GM18505 (cell line): Measurements from ENCODE around the gene THBS4.

Experiments
- ATAC-seq: cut with Tn5 transposase; IDR thresholded peaks from one replicate; pipeline ENCODE4 v1.9.1; 2021; ENCODE audit not compliant: unreplicated experiment
- POLR2A ChIP-seq: IDR thresholded peaks from 4 replicates; pipeline ENCODE4 v1.6.1; 2011; ENCODE audit warnings: borderline replicate concordance; ENCODE audit not compliant: insufficient read depth, insufficient read length; ENCODE audit errors: extremely low read depth

THBS4 gene

DNA sequence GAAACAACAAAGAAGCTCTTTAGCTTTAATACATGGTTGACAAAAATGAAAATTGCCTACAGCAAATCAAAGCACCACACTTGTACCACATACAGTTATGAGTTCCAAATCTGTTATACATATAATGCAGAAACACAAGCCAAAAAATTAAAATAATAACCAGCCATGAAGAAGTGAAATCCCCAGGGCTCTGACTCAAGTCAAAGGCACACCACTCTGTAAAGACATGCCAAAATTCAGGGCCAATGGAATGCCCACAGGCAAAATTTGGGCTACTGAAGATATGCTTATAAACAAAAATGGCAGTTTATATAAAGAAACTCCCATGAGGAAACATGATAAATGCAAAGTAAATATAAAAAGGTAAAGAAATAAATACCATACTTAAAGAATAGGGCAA, 29.0 kb downstream of the THBS4 start:
- TF ChIP-seq POLR2A = no peak
- ATAC-seq = no peak

DNA sequence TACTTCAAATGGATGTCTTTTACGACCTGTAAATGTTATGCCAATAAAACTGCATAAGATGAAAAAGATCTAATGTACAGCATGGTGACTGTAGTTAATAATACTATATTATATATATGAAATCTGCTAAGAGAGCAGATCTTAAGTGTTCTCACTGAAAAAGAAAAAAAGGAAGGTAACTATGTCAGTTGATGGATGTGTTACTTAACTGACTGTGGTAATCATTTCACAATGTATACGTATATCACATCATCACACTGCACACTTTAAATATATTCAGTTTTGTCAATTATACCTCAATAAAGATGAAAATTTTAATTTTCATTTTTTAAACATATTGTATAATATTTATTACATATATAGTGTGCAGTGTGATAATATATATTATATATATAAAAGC, 31.9 kb downstream of the THBS4 start:
- TF ChIP-seq POLR2A = no peak
- ATAC-seq = no peak

GRCh38 chr5:80067531-80068245, 32.5 kb downstream of the THBS4 start:
- TF ChIP-seq POLR2A = no peak
- ATAC-seq = no peak

GRCh38 chr5:80068246-80068636, 33.1 kb downstream of the THBS4 start:
- TF ChIP-seq POLR2A = no peak
- no peak for ATAC-seq

GRCh38 chr5:80068775-80069174, 33.6 kb downstream of the THBS4 start:
- ATAC-seq = no peak
- no peak for TF ChIP-seq POLR2A

DNA sequence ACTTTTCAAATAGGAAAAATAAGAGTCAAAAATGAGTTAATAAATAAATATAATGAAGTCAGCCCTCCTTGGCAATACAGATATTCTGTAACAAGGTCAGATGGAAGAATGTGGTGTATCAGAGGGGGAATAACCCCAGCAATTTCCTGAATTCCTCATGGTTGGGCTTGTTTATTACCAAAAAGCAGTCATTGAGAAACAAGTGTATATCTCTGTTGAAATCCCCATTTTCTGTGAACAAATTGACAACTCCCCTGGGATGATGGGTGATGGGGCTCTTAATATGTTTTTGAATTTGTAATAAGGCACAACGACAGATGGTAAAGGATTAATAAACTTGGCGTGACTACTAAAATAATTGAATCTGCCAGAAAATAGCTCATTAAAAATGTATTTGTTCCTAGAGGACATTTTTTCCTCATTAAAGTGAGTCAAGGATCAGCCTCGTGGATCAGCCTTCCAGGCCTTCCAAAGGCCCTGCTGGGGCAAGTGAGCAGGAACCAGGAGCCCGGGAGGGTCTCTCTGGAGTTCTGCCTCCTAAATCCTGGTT, 34.2 kb downstream of the THBS4 start:
- ATAC-seq = no peak
- TF ChIP-seq POLR2A = no peak

DNA sequence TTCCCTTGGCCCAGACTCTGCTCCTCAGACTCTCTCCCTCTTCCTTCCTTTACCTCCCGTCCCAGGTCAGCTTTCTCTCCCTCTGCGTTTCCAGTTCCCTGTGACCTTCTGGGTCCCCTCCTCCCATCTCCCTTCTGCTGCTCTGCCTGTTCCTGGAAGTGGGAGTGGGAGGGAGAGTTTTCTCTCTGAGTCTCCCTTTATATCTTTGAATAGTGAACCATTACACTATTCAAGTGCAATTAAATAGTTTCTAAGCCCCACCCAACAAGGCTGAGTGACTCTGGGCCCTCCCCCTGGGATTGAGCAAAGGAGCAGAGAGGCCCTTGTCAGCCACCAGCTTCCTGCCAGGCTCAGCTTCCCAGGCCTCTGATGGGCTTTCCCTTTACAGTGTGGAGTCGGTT, 34.8 kb downstream of the THBS4 start:
- TF ChIP-seq POLR2A = no peak
- no peak for ATAC-seq

DNA sequence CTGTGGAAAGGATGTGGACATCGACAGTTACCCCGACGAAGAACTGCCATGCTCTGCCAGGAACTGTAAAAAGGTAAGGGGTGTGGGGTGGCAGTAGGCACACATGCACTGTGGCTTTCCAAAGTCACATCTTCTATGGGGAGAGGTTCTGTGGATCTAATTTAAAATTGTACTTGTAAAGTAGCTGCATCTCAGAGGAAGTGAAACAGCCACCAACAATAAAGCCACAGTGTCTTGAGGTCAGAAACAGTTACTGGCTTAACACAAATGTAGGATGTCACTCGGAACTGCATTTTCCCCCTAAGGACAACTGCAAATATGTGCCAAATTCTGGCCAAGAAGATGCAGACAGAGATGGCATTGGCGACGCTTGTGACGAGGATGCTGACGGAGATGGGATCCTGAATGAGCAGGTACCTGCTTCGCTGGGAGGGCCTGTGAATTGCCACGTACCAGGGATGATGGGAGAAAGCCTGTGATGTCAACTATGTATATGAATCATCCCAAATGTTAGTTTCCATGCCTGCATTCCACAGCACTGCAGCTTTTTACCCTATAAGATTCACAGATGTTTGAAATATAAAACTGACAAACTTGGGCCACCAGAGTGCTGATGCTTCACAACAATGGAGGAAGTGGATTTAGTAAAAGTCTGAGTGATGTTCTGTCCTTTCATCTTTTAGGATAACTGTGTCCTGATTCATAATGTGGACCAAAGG, 35.3 kb downstream of the THBS4 start:
- no peak for TF ChIP-seq POLR2A
- ATAC-seq = no peak

- no peak for ATAC-seq
- no peak for TF ChIP-seq POLR2A
Observed at GRCh38 chr5:80071510-80072021, 36.4 kb downstream of the THBS4 start.

GRCh38 chr5:80072103-80073073, 37.2 kb downstream of the THBS4 start:
- TF ChIP-seq POLR2A = no peak

DNA sequence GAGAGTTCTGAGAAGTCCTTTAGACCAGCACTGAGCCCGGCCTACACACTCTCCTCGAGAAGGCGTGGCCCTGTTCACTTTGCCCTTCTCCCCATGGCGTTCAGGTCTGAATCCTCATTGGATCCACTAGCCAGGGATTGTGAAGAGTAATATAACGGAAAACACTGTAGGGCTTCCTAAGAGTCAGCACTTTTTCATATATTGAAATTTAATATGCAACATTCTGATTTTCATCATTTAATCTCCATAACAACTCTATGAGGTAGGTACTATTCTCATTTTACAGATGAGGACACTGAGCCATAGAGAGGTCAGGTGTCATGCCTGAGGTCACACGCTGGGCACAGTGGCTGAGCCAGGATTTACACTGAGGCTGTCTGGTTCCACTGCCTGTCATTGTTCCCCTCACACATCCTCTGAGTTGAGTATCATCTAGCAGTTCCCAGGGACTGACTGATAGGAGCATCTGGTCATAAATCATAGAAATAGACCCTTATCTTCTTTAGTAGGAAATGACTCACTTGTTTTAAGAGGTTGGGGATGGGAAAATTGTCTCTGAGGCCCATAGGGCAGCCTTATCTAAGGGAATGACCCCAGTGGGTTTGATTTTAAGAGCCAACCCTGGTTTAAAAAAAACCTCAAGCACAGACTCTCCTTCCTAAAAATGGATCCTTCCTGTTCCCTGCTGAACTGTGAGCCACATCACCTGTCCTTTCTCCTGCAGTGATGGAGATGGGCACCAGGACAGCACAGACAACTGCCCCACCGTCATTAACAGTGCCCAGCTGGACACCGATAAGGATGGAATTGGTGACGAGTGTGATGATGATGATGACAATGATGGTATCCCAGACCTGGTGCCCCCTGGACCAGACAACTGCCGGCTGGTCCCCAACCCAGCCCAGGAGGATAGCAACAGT, 41.2 kb downstream of the THBS4 start:
- no peak for ATAC-seq
- no peak for TF ChIP-seq POLR2A

More at GRCh38 chr5:80072103-80073073, 37.2 kb downstream of the THBS4 start:
- no peak for ATAC-seq
